Transverse colon (tissue), 4 donors: ENCODE results near the gene AKAP6. TPM values are rescaled to one million over a fixed set of nuclear protein-coding genes. Genes with fewer than 3 reads are reported as not detected.

Source experiments
- DNase-seq: peaks from one replicate; pipeline ENCODE4 v3.0.0-alpha.2; 2019
- H3K27ac ChIP-seq, 4 donors: fragments of 200-600 bp; sonication (generic); 2 replicates each; pipeline ENCODE4 v1.5.1; 2016 to 2018; ENCODE audit warnings: inconsistent platforms in 4 of 4
- H3K27me3 ChIP-seq: fragments of 200-600 bp; sonication (generic); 2 replicates; pipeline ENCODE4 v1.5.1; 2017; ENCODE audit warnings: inconsistent platforms
- H3K36me3 ChIP-seq, 4 donors: fragments of 200-600 bp; sonication (generic); 2 replicates each; pipeline ENCODE4 v1.5.1; 2017 to 2019; ENCODE audit warnings: inconsistent platforms in 4 of 4
- H3K4me1 ChIP-seq, 4 donors: fragments of 200-600 bp; sonication (generic); 2 replicates each; pipeline ENCODE4 v1.5.1; 2017 to 2020; ENCODE audit warnings: inconsistent platforms in 4 of 4
- H3K4me3 ChIP-seq, 4 donors: fragments of 200-600 bp; sonication (generic); 1 replicate in 1 of 4; 2 replicates in 3 of 4; pipeline versions ENCODE4 v1.5.1 to v1.6.1; 2017 to 2019; ENCODE audit warnings: inconsistent platforms in 4 of 4
- H3K9me3 ChIP-seq, 2 donors: fragments of 200-600 bp; sonication (generic); 2 replicates each; pipeline ENCODE4 v1.5.1; 2017 to 2019; ENCODE audit warnings: inconsistent platforms in 2 of 2
- CTCF ChIP-seq, 5 experiments: fragments of 200-600 bp in 3 of 5; fragments of 450-650 bp in 2 of 5; sonication (generic) in 3 of 5; IDR thresholded peaks; 1 replicate in 2 of 5; 2 replicates in 3 of 5; pipeline ENCODE4 v1.5.1; 2016 to 2017; ENCODE audit warnings: antibody characterized with exemption in 5 of 5, inconsistent platforms in 3 of 5, mild to moderate bottlenecking in 2 of 5, moderate library complexity in 1 of 5
- EP300 ChIP-seq: sonication (generic); formaldehyde crosslinking; IDR thresholded peaks from one replicate; pipeline ENCODE4 v1.6.1; 2017; ENCODE audit warnings: antibody characterized with exemption, low read depth
- POLR2A ChIP-seq: fragments of 450-650 bp; IDR thresholded peaks from one replicate; pipeline ENCODE4 v1.6.1; 2016; ENCODE audit warnings: antibody characterized with exemption, mild to moderate bottlenecking, moderate library complexity
- POLR2AphosphoS5 ChIP-seq, 3 donors: sonication (generic); formaldehyde crosslinking; IDR thresholded peaks; one replicate each; pipeline ENCODE4 v1.6.1; 2016; ENCODE audit warnings: antibody characterized with exemption in 3 of 3
- WGBS, 2 donors: methylation state at CpG; one replicate each; pipeline ENCODE4 v1.1.5; 2018; ENCODE audit warnings: low coverage in 1 of 2; 5-methylcytosine and 5-hydroxymethylcytosine counted together
- in situ Hi-C, 4 donors: fragments of 200-750 bp; cut with MboI; loops; one replicate each; pipeline versions ENCODE4 v1.15.0 to v1.15.1; 2017; ENCODE audit warnings: low sequenced_read_pairs in 3 of 4, low pct_ligation_motif_present in 1 of 4, low pct_unique_long_range_greater_than_20kb in 1 of 4
- intact Hi-C: fragments of 100-400 bp; cut with DNase I; formaldehyde crosslinking; loops from one replicate; pipeline ENCODE4 v1.15.1; 2023; ENCODE audit warnings: low total_unique reads
- total RNA-seq, 4 donors: library from RNA; depleted of rRNA; stranded (reverse); fragments of >200 nt; gene quantifications; one replicate each; pipeline ENCODE4 v1.1.0, GENCODE V29; 2016

The AKAP6 gene
- total RNA-seq, 4 donors from 2014 or later = 6.3 to 16.7 (median 9.7) TPM

DNA sequence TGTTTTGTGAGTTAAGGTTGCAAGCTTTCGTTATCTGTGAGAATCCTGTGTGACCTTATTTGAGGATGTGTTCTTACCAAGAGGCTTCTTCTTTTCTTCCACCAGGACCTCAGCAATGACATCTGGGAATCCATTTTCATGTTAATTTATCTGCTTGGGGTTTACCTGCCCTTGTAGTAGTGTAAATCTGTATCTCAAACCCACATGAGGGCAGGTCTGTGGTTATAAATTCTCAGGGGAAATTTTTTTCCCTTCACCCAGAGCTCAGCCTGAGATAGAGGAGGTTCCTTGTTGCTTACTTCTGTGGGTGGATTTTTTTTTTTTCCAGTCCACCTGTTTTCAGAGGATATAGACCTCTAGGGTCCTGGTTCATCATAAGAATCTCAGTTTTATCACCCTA is 70.8 kb downstream of the AKAP6 start:
- no peak for DNase-seq
- no peak for TF ChIP-seq POLR2AphosphoS5 (IDR thresholded peaks at IDR 0.05)
- TF ChIP-seq CTCF (IDR thresholded peaks at IDR 0.05) = no peak
- no peak for TF ChIP-seq POLR2A
- no peak for TF ChIP-seq EP300
- H3K27me3 ChIP-seq = no peaks in the 10 kb centered on the region
- no peaks in the 10 kb centered on the region for H3K36me3 ChIP-seq
- H3K9me3 ChIP-seq = no peaks in the 10 kb centered on the region
- H3K27ac ChIP-seq = no peak overlapping the region
- WGBS, 2 donors = 83 to 100% methylated on average over 1 of the region's 1 CpG
- in situ Hi-C loops = no loop called here
- no peak overlapping the region for H3K4me3 ChIP-seq
- no peaks in the 10 kb centered on the region for H3K4me1 ChIP-seq
- intact Hi-C loops = no loop called here

DNA sequence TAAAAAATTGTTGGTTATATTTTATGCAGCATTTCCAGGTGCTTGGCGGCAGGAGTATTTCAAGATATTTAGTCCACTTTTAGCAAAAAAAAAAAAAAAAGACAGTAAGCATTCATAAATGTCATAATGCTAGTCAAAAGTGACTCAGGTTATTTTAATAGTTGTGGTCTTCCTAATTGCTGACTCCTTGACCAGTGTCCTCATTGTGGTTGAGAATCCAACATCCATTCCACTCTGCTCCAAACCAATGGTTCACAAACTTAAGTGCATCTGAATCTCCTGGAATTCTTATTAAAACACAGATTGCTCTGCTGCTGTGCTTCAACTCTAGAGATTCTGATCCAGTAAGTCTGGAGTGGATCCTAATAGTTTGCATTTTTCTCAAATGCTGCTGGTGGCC is 71.4 kb downstream of the AKAP6 start:
- no peak overlapping the region for H3K4me3 ChIP-seq
- H3K27ac ChIP-seq = no peak overlapping the region
- in situ Hi-C loops = no loop called here
- H3K36me3 ChIP-seq = no peaks in the 10 kb centered on the region
- H3K4me1 ChIP-seq = no peaks in the 10 kb centered on the region
- intact Hi-C loops = no loop called here
- H3K9me3 ChIP-seq = no peaks in the 10 kb centered on the region
- 92 to 96% methylated on average over 1 of the region's 1 CpG for WGBS, 2 donors
- no peak for DNase-seq
- no peak for TF ChIP-seq EP300
- TF ChIP-seq POLR2AphosphoS5 (IDR thresholded peaks at IDR 0.05) = no peak
- H3K27me3 ChIP-seq = no peaks in the 10 kb centered on the region

- in situ Hi-C loops = no loop called here
These were observed 73.9 kb downstream of the AKAP6 start for GRCh38 chr14:32403021-32403420.

DNA sequence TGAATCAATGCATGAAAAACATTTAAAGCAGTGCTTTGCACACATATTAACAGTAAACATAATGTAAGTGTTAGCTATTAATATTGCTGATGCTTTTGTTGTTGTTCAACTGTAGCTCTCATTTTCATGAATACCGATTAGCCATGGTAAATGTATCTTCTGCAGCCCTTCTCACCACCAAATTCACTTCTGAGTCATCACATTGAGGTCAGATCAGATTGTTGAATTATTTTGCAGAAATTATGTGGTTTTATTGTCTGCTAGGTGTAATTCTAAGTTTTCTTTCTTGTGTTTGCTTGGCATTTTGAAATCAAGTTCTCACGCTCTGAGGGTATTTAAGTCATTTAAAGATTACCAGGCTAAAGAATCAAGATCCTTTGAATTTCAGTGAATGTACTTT is 74.6 kb downstream of the AKAP6 start:
- no peak overlapping the region for H3K4me3 ChIP-seq
- TF ChIP-seq POLR2AphosphoS5 (IDR thresholded peaks at IDR 0.05) = no peak
- no peak for TF ChIP-seq CTCF (IDR thresholded peaks at IDR 0.05)
- no peak for TF ChIP-seq EP300
- TF ChIP-seq POLR2A = no peak
- H3K27ac ChIP-seq = no peak overlapping the region
- no peaks in the 10 kb centered on the region for H3K27me3 ChIP-seq
- H3K9me3 ChIP-seq = no peaks in the 10 kb centered on the region
- no peaks in the 10 kb centered on the region for H3K36me3 ChIP-seq
- intact Hi-C loops (no loop called here), in situ Hi-C loops (no loop called here)
- peaks cover 0 to 12% (median 0%) of the 10 kb centered on the region in 4 donors for H3K4me1 ChIP-seq
- 54 to 95% methylated on average over 2 of the region's 2 CpGs for WGBS, 2 donors
- DNase-seq = no peak

More at GRCh38 chr14:32403021-32403420, 73.9 kb downstream of the AKAP6 start:
- 67 to 92% methylated on average over 1 to 3 of the region's 3 CpGs for WGBS, 2 donors
- H3K4me3 ChIP-seq = no peak overlapping the region
- H3K27me3 ChIP-seq = no peaks in the 10 kb centered on the region
- no peaks in the 10 kb centered on the region for H3K9me3 ChIP-seq
- TF ChIP-seq POLR2AphosphoS5 (IDR thresholded peaks at IDR 0.05) = no peak
- no peak for TF ChIP-seq EP300
- TF ChIP-seq POLR2A = no peak
- no peak for DNase-seq
- H3K36me3 ChIP-seq = no peaks in the 10 kb centered on the region
- no peak overlapping the region for H3K27ac ChIP-seq
- intact Hi-C loops = no loop called here
- peaks cover 0 to 11% (median 0%) of the 10 kb centered on the region in 4 donors for H3K4me1 ChIP-seq

DNA sequence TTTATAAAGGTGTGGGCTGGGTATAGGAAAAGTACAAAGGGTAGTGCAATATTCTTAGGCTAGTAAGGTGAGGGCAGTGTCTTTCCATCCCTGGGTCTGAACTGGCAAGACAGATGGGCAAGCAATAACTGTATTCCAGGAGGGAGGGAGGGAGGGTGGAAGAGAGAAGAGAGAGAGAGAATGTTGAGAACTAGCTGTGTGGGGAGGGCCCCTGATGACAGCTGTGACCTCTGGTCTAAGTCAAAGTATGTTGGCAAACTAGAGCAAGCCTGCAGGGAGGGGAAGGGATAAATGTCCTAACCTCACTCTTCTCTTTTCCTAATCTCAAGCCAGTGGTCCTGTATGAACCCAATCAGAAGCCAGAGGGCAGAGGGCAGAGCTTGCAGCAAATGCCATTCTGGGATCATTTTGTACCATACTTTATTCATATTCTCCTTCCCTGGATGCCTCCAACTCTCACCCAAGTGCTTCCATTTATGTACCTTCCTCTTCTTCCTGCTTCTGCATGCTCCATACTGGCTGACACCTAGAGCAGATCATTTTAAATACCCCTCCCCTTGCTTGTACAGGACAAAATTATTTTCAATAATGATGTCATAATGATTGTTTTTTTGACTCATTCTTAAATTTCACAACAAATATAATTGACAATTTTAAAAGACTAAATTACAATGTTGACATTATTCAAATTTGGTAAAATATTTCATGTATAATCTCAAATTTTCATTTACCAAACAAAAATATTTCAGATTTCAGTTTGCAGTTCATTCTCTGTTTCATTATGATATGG is 75.9 kb downstream of the AKAP6 start:
- no peak overlapping the region for H3K4me3 ChIP-seq
- TF ChIP-seq EP300 = no peak
- TF ChIP-seq CTCF (IDR thresholded peaks at IDR 0.05) = no peak
- no peak for TF ChIP-seq POLR2AphosphoS5 (IDR thresholded peaks at IDR 0.05)
- TF ChIP-seq POLR2A = no peak
- no peaks in the 10 kb centered on the region for H3K27me3 ChIP-seq
- H3K36me3 ChIP-seq = no peaks in the 10 kb centered on the region
- H3K9me3 ChIP-seq = no peaks in the 10 kb centered on the region
- H3K4me1 ChIP-seq = peaks cover 0 to 12% (median 0%) of the 10 kb centered on the region in 4 donors
- no peak for DNase-seq
- intact Hi-C loops = no loop called here
- in situ Hi-C loops = no loop called here
- no peak overlapping the region for H3K27ac ChIP-seq
